HG02623 (cell line): Measurements from ENCODE around the gene GUCY1B1.
A peak's percentile ranks its signal among the peaks of the same experiment; 100 is the strongest.

Experiments used
- ATAC-seq: cut with Tn5 transposase; IDR thresholded peaks from one replicate; pipeline ENCODE4 v1.9.1; 2021; ENCODE audit warnings: moderate library complexity; ENCODE audit not compliant: unreplicated experiment

GUCY1B1 gene

DNA sequence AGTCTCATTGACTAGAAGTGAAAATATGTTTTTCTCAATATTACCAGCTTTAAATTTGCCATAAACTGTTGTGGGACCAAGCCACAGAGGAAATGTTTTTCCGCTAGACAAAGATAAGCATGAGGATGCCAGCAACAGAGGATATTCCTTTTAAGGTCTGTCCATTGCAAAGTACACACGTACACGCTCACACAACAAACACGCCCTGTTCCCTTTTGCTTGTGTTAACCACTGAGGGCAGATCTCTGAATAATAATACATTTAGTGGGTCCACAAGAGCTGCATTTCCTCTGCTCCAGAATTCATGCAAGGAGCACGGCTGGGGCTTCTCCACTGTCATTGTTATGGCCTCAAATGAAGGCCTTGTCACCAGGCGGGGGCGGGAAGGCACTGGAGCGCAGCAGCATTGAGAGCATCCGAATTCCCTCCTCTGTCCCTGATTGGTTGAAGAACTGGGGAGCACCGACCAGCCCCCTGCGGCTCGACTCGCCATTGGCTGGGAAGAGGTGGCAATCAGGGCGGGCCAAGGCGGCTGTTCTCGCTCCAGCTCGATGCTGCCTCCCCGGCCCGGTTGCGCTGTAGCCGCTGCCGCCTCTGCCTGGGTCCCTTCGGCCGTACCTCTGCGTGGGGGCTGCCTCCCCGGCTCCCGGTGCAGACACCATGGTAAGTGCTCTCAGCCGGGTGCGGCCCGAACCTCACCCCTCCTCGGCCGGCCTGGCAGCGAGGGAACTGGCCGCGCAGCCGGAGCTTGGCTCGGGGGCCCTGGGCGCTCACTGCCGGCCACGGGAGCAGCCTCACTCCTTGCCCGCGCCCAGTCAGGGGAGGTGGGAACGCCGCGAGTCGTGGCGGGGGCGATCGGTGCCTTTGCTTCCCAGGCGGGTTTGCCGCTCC, at the start of gene GUCY1B1:
GUCY1B1 (plus strand) TSS at position 541 of the 891 bp plus-strand sequence; CDS start at position 661, 120 bp downstream.
- peak; percentile 92 for ATAC-seq

DNA sequence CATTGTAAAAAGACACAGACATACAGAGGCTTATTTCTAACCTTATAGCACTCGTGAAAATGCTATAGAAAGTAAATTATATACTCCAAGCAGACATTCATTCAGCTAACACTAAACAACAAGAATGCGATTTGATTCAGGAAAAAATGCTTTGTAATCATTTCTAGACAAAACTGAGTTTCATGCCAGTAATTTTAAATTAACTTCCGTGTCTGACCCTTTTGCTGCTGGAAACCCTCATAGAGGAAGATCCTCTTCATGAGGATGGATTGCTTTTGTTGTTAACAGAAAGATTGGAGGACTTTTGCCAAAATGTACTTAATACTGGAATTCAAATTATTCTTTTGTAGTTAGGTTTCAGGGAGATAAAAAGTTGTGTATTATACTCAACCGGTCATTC, 48.9 kb upstream of the GUCY1B1 start:
- no peak for ATAC-seq

GRCh38 chr4:155711556-155711955, 47.3 kb upstream of the GUCY1B1 start:
- ATAC-seq: no peak

DNA sequence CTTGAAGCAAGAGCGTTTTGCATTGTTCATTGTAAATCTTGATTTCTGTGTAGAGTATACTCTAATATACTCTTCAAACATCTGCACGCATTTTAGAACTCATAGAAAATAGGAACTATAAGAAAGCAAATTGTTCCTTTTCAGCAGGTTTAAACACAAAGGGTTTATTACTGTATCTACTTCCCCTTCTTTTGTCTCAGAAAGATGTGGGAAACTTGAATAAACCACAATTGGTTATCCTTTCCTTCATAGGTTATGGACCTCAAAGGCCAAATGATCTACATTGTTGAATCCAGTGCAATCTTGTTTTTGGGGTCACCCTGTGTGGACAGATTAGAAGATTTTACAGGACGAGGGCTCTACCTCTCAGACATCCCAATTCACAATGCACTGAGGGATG, 46.0 kb upstream of the GUCY1B1 start:
- ATAC-seq: no peak

DNA sequence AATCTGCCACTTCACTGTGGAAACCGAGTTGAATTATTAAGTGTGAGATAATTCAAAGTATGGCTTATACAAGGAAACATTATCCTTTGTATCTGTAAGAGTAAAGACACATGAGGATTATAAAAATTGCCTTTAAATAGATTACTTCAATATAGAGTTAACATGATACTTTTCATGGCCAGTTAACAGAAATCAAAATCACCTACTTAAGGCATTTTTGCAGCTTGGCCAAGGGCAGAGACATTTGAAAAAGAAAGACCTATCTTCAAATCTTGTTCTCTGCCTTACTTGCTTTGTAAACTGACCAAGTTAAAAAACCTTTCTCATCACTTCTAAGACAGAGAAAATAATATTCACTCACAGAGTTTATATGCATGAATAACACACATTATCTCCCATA, 44.9 kb upstream of the GUCY1B1 start:
- no peak for ATAC-seq

GRCh38 chr4:155722336-155722735, 36.5 kb upstream of the GUCY1B1 start:
- ATAC-seq: no peak

DNA sequence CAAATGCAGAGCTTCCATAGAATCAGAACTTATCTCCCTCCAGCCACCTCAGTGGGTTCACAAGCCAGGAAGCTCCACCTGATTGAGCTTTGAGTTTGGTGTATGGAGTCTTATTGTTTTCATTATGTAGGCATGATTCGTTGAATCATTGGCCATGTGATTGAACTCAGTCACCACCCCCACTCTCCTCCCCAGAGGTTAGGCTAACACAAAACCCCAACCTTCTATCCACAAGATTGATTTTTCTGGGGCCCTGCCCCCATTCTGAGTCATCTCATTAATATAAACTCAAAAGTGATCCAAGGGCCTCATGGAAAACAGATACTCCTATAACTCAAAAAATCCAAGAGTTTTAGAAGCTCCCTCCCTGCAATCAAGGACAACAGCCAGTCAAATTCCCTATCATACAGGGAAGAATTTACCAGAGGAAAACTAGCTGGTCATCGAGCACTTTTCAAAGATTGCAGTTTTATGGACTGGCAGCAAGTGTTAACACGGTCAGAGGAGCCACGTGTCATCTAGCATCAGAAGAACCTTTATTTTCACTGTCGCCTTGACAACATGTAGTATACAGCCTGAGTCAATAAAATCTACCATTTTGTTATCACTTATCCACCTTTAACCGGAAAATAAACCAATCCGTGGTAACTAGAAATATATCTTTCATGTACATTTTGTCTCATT, 35.9 kb upstream of the GUCY1B1 start:
- ATAC-seq: no peak

DNA sequence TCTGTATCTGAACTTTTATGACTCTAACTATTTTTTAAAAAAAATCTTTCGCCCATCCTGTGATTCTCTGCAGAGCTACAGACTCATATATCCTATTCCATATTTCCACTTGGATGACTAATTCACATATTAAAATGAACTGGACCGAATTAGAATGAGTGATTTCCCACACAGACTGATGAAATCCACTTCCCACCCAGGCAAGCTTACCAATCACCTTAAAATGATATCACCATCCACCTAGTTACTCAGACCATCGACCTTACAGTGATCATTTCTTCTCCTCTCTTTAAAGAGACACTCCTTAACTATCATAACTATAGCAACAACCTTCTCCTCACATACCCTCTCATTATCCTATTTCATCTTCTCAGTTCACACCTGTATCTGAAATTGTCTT, 34.1 kb upstream of the GUCY1B1 start:
- no peak for ATAC-seq

DNA sequence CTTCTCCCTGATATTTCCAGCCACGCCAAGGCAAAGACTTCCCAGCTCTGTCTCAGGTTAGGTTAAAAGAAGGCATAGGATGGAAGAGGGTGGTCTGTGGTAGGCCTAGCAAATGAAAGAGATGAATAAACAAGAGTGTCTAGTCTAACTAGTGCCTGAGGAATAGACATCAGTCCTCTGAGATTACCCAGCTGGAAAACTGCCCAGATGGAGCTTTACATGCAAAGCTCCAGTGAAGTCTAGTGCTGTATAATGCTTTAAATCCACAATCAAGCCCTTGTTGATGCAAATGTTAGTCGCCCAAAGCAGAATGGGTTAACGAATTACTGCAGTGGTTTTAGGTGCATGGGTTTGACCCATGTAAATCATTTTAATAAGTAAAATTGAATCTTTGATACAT, 24.8 kb upstream of the GUCY1B1 start:
- no peak for ATAC-seq

DNA sequence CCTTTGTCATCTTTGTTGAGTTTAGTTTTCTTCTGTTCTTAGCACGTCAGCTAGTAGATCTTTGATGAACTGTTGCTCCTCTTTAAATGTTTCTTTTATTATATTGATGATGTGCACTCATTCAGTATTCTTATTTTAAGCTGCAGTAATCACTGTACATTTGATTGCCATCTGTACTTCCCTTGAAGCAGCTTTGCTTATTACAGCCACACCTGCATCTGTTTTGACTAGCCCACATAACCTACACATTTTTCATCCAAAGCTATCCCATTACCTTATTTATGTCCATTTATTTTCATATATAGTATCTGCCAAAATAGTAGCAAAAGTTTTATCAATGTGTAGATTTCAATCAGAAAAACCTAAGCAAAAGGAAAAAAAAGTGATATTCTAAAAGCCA, 23.9 kb upstream of the GUCY1B1 start:
- ATAC-seq: no peak

DNA sequence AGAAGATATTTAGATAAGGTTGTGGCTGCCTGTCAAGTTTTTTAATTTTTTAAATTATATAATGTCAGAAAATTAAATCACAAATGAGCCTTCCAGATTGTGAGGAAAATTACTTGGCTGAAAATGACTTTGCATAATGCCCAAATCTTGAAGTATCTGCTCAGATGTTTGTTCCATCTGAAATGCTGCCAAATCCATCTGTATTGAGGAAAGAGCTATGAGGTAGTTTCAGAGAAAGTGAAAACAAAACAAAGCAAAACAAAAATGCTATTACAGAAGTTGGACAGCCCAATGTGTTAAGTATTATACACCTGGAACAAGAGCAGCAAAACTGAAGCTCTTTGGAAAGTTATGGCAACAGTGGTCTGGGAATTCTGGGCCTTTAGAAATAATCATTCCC, 23.3 kb upstream of the GUCY1B1 start:
- ATAC-seq: no peak

DNA sequence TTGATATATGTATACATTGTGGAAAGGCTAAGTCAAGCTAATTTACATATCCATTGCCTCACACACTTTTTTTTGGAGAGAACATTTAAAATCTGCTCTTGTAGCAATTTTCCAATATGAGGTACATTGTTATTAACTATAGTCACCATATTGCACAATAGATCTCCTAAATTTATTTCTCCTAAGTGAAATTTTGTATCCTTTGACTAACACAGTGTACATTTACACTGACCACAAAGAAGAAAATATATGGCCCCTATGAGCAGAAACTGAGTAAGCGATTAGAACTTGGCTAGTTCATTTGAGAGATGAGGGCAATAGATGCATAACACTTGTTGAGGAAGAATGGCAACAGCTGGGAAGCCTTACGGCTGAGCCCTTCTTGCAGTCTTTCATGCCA, 20.3 kb upstream of the GUCY1B1 start:
- ATAC-seq: no peak

DNA sequence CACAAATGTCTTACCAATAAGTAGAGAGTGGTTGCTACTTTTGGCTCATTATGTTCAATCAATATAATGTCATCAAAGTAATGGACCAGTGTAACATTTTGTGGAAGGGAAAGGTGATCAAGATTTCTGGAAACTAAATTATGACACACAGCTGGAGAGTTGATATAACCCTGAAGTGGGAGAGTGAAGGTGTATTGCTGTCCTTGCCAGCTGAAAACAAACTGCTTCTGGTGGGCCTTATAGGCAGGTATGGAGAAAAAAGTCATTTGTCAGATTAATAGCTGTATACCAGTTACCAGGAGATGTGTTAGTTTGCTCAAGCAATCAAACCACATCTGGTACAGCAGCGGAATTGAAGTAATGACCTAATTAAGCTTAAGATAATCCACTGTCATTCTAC, 17.3 kb upstream of the GUCY1B1 start:
- ATAC-seq: no peak

DNA sequence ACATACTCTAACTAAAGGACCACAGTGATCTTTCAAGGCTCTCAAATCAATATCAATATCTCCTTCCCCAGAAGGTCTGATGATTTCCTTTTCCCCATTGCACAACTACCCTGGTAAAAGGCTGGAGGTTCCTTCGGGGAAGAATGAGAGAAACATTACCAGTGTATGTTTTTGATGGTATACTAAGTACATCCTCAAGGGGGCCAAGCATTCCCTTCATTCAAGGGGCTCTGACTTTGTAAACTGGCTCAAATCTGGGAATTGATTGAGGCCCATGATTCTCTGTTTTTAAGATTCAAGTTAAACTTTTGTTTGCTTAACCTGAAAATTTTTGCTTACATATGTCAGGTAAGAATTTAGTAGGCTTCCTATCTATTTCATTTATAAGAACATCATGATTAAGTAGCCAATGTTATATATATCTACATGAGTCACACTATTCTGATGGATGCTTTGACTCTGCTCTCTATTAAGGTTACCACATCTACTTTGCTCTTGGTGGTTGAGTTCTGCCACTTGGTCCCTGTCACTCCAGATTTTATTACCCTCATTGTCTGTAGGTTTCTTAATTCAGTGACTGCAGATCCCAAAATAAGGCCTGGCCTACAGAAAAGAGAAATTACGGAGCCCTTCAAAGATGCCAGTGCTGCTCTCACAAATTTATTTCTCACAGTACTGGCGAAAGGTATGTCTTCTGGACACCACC, 16.4 kb upstream of the GUCY1B1 start:
- no peak for ATAC-seq

DNA sequence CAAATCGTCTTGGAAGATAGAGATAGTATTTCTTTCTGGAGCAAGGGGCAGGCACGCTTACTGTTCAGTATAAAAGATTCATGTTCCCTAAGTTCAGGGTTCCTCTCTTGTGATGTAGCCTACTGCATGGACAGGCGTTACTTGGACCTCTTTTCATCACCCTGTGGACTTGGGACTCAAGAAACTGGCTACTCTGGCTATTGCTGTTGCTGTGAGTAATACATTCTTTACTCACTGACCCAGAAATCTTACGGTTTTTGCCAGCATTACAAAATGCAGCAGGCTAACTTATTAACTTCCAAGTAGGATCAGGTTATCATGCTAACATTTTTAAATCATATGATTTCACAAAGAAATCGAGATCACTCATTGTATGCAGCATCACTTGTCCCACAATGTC, 12.8 kb upstream of the GUCY1B1 start:
- ATAC-seq: no peak

GRCh38 chr4:155748039-155748438, 10.8 kb upstream of the GUCY1B1 start:
- ATAC-seq: no peak

- ATAC-seq: no peak
Observed at GRCh38 chr4:155749041-155749440, 9.8 kb upstream of the GUCY1B1 start.

- no peak for ATAC-seq
Observed at GRCh38 chr4:155751569-155751968, 7.3 kb upstream of the GUCY1B1 start.

DNA sequence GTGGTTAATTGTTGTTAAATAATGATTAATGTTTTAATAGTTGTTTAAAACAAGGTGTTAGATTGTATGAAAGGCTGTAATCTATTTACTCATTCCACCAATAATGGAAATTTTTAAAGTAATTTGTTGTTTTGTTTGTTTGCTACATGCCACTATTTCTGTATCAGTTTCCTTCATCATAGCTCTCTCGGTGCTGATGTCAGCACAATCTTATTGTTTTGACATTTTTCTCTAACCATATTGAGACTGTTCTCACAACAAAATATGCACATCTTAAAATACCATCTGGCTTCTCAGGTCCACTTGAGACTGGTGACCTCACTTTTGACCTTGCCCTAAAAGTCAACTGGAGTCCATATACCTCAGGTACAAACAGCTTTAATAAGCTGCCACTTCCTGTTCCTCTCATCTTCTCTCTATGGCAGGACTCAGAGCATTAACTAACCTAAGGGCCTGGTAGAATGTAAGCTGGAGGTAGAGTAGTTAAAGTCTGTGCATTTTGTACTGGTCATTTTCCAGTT, 1.0 kb upstream of the GUCY1B1 start:
- ATAC-seq: no peak

GRCh38 chr4:155759372-155760252, 791 bp downstream of the GUCY1B1 start:
- peak; percentile 11 for ATAC-seq
